Lower leg skin (tissue), 3 donors: Measurements from ENCODE around the gene SLC5A9.

Source experiments
- CTCF ChIP-seq, 3 donors: fragments of 450-650 bp; IDR thresholded peaks; one replicate each; pipeline ENCODE4 v1.5.1; 2016; ENCODE audit warnings: antibody characterized with exemption in 3 of 3, mild to moderate bottlenecking in 3 of 3, moderate library complexity in 2 of 3
- POLR2A ChIP-seq, 2 donors: fragments of 450-650 bp; IDR thresholded peaks; one replicate each; pipeline ENCODE4 v1.6.1; 2016 to 2017; ENCODE audit warnings: antibody characterized with exemption in 2 of 2, mild to moderate bottlenecking in 1 of 2, moderate library complexity in 1 of 2

GRCh38 chr1:48182439-48182838, 40.1 kb upstream of the SLC5A9 start:
- TF ChIP-seq POLR2A (IDR thresholded peaks at IDR 0.05) (no peak), CTCF (IDR thresholded peaks at IDR 0.05) (no peak)
